IPS-18c (cell line): ENCODE results near the gene KLF6.
A peak's percentile ranks its signal among the peaks of the same experiment; 100 is the strongest.

Experiments
- H3K4me3 ChIP-seq: 2 replicates; pipeline ENCODE4 v1.7.0; 2013; ENCODE audit warnings: low read depth, mild to moderate bottlenecking, low read length, moderate library complexity; ENCODE audit not compliant: insufficient read depth
- H3K9me3 ChIP-seq: one replicate; pipeline ENCODE4 v1.6.1; 2013; ENCODE audit warnings: mild to moderate bottlenecking, low read length, moderate library complexity; ENCODE audit not compliant: control insufficient read depth, insufficient read depth

KLF6 gene

GRCh38 chr10:3797750-3798149, 12.7 kb upstream of the KLF6 start:
- no peaks in the 10 kb centered on the region for H3K9me3 ChIP-seq
- no peak overlapping the region for H3K4me3 ChIP-seq

GRCh38 chr10:3793553-3793952, 8.5 kb upstream of the KLF6 start:
- Histone ChIP-seq H3K9me3 (no peaks in the 10 kb centered on the region), H3K4me3 (no peak overlapping the region)

DNA sequence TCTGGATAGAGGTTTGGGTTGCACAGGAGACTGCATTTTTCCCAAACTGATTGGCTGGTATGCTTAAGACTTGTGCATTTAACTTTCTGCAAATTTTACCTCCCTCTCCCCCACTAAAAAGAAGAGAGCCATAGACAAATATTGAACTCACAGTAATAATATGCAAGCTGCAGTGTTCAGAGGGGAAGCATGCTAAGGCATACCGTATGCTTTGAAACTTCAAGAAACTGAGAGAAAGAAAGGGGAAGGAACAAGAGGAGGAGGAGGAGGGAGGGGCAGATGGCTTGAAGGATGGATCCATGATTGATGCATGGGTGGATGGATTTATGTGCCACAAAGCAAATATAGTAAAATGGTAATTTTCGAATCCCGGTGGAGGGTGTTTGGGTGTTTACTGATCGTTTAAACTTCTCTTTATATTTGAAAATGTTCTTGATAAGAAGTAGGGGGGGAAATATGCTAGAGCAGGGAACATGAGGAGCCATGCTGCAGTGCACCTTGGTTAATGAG, 7.8 kb upstream of the KLF6 start:
- Histone ChIP-seq H3K4me3 (no peak overlapping the region), H3K9me3 (no peaks in the 10 kb centered on the region)

DNA sequence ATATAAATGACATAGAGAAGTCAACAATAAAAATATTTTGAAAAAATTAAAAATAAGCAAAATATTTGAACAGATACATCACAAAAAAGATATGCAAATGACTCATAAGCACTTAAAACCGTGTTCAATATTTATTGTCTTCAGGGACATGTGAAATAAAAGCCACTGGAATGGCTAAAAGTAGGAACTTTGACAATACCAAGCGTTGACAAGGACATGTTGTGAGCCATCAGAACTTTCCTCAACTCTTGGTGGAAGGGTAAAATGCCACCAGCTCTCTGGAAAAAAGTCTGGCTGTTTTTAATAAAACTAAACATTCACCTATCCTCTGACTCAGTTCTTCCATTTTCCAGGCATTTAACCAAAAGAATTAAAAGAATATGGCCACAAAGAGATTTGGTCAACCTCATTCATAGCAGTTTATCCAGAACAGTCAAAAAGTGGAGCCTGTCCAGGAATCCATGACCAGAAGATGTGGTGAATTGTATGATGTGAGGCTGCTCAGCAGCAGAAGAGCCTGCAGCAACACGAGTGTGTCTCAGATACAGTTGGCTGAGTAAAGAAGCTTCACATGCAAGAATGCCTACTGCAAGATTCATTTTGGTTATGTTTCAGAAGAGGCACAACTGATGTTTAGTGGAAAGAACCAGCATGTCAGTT, 7.1 kb upstream of the KLF6 start:
- H3K4me3 ChIP-seq = no peak overlapping the region
- no peaks in the 10 kb centered on the region for H3K9me3 ChIP-seq

DNA sequence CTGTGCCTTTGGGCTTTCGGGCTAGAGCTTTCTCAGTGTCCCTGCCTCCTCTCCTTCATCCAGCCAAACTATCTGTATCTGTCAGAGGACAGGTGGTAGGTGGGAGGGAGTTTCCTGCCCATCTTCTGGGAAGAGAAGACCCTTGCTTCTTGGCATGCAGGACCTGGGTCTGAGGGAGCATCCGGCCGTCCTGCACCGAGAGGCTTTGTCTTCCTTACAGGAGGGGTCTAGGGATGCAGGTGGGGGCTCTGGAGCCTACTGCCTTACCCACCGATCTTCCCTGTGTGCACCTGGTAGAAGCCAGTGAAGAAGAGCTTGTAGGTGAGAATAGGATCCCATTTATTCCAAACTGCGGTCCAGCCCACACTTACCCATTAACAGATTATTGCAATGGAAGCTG, 5.8 kb upstream of the KLF6 start:
- H3K4me3 ChIP-seq = no peak overlapping the region
- no peaks in the 10 kb centered on the region for H3K9me3 ChIP-seq

- Histone ChIP-seq H3K4me3 (no peak overlapping the region), H3K9me3 (no peaks in the 10 kb centered on the region)
These were observed 5.3 kb upstream of the KLF6 start for GRCh38 chr10:3790272-3790671.

GRCh38 chr10:3789621-3790020, 4.6 kb upstream of the KLF6 start:
- Histone ChIP-seq H3K9me3 (no peaks in the 10 kb centered on the region), H3K4me3 (no peak overlapping the region)

- no peaks in the 10 kb centered on the region for H3K9me3 ChIP-seq
- H3K4me3 ChIP-seq = no peak overlapping the region
These were observed 2.8 kb upstream of the KLF6 start for GRCh38 chr10:3787816-3788215.

GRCh38 chr10:3787016-3787400, 2.0 kb upstream of the KLF6 start:
- Histone ChIP-seq H3K9me3 (no peaks in the 10 kb centered on the region), H3K4me3 (no peak overlapping the region)

- Histone ChIP-seq H3K4me3 (peak overlapping the region; percentile 59), H3K9me3 (no peaks in the 10 kb centered on the region)
These were observed 1.4 kb upstream of the KLF6 start for GRCh38 chr10:3786295-3787015.

DNA sequence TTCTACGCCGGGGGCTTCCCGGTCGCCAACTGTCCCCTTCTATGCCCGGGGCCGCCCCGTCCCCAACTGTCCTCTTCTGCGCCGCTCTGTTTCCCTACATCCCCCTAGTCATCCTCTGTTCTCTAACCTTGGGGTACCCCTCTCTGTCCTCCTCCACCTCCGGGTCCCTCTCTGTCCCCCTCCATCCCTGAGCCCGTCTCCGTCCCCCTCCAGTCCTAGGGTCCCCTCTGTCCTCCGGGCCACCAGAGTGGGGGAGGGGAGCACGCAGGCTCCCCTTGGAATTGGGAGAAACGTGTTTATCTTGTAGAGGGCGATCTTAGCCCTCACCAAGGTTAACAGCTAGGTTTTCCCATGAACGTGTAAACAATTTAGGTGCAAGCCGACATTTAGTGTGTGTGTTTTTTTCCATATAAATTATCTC, 852 bp upstream of the KLF6 start:
- Histone ChIP-seq H3K9me3 (no peaks in the 10 kb centered on the region), H3K4me3 (peak overlapping the region; percentile 59)

- Histone ChIP-seq H3K4me3 (peak overlapping the region; percentile 85), H3K9me3 (no peaks in the 10 kb centered on the region)
These were observed 342 bp upstream of the KLF6 start for GRCh38 chr10:3785251-3785850.

DNA sequence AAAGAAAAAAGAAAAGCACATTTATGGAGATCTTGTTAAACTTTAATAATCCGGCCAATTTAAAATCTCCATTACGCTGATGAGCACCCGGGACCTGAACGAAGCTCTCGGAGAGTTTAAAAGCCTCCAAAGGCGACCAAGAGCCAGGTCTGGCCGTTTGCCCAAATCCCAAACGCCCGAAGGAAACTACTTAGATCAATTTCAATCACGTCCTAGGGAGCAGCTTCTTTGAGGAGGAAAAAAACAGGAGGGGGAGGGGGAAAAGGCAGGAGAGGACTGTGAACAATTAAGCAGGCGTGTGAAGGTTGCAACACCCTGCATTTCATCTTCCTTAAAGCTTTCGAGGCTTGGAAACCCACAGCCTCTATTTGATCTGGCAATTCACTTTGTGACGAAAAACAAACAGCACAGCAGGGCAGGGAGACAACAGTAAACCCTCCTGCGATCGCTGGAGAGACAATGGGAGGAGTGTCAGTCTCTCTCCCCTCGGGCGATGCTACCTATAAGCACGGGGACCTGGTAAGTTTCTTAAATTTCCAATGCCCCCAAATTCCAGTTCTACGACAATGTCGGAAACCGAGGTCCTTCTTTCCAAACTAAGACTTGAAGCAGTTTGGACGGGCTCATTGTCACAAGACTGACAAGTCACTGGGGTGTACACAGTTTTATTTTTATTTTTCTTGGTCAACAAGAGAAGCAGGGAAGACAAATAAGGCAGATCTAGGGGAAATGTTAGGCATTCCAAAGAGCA, 1.2 kb downstream of the KLF6 start:
- H3K4me3 ChIP-seq = peak overlapping the region; percentile 85
- no peaks in the 10 kb centered on the region for H3K9me3 ChIP-seq

DNA sequence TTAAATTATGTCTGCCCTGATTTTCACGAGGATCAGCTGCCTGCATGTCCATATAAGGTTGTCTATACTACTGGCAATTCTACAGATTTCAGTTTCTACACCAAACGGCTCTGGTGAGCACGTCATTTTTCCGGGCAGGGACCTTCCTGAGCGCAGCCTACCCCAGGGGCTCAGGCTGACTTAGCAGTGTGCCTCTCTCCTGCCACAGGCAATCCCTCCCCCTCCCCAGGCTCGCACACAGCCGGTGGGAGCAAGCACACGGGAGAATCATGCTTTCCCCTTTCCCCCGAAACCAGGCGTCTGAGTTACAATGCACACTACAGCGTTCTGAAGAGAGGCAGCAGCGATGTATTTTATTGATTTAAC, 1.7 kb downstream of the KLF6 start:
- Histone ChIP-seq H3K9me3 (no peaks in the 10 kb centered on the region), H3K4me3 (peak overlapping the region; percentile 85)

DNA sequence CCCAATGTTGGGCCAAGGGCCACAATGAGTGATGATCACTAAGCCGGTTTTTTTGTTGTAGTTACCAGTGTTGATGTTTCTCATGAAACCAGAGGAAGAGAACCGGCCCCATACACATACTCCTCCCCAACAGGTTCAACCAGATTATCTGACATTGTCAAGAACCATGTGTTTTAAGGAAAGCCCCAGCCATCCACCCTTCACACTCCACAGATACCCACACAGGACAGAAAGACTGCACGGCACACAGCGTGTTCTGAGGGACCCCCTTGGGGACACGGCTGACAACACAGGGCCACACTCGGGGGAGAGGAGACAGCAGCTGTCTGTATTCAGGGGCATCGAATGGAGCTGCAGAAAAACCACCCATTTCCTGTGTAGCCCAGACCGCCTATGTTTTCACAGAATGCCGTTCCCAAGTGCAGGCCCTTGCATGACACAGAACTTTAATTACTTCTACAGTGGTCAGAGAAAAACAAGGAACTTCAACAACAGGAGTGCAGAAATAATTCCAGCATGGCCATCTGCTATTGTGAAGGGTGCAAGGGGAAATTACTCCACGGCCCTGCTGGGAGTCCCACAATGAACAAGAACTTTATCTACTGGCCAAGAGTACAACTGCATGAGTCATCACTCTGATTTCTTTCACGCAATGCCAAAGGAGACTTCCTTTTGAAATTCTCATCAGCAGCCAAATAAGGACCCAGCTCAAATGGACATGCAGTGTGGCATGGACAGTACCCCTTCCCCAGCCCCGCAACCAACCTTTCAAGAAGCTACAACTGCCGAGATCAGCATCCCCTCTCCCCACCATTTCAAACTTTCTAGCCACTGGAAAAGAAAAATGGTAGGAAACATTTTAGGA, 2.3 kb downstream of the KLF6 start:
- Histone ChIP-seq H3K4me3 (peak overlapping the region; percentile 85), H3K9me3 (no peaks in the 10 kb centered on the region)

- no peaks in the 10 kb centered on the region for H3K9me3 ChIP-seq
- H3K4me3 ChIP-seq = no peak overlapping the region
These were observed 2.9 kb downstream of the KLF6 start for GRCh38 chr10:3782146-3782450.
